Measurements from ENCODE around the gene RCC1.
A peak's percentile ranks its signal among the peaks of the same experiment; 100 is the strongest.
"Not testable (repeated sequence)": the region's sequence is repeated elsewhere in the genome, so short reads cannot be mapped to it uniquely, and the experiment has no call there.

Gene RCC1

DNA sequence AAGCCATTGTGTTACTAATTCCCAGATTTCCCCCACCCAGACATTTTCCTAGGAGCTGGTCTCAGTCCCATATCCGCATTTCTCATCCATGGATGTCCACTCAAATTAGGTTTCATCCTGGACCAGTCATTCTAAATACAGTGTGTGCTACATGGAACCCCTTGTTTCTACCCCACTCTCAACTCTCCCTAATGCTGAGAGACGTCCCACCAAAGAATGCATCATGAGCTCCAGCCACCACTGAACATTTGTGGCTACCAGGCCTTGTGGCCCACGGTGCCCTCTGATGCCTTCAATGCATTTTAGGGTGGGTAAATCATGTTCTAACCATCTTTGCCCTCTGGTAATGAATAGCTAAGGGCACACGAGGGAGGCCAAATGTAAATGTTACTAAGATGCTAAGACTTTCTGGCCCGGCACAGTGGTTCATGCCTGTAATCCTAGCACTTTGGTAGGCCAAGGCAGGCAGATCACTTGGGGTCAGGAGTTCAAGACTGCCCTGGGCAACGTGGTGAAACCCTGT lies 72.9 kb downstream of the RCC1 start:
- TF ChIP-seq, protein P1, sequence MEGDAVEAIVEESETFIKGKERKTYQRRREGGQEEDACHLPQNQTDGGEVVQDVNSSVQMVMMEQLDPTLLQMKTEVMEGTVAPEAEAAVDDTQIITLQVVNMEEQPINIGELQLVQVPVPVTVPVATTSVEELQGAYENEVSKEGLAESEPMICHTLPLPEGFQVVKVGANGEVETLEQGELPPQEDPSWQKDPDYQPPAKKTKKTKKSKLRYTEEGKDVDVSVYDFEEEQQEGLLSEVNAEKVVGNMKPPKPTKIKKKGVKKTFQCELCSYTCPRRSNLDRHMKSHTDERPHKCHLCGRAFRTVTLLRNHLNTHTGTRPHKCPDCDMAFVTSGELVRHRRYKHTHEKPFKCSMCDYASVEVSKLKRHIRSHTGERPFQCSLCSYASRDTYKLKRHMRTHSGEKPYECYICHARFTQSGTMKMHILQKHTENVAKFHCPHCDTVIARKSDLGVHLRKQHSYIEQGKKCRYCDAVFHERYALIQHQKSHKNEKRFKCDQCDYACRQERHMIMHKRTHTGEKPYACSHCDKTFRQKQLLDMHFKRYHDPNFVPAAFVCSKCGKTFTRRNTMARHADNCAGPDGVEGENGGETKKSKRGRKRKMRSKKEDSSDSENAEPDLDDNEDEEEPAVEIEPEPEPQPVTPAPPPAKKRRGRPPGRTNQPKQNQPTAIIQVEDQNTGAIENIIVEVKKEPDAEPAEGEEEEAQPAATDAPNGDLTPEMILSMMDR (conservative IDR thresholded peaks at IDR 0.05; ENCODE audit: control insufficient read depth, insufficient read depth, low read depth, low read length): no peak
- no peak for DNase-seq (ENCODE audit: low read depth)
- no peak overlapping the region for H3K4me3 ChIP-seq (ENCODE audit: control insufficient read depth, low read depth, low read length)

DNA sequence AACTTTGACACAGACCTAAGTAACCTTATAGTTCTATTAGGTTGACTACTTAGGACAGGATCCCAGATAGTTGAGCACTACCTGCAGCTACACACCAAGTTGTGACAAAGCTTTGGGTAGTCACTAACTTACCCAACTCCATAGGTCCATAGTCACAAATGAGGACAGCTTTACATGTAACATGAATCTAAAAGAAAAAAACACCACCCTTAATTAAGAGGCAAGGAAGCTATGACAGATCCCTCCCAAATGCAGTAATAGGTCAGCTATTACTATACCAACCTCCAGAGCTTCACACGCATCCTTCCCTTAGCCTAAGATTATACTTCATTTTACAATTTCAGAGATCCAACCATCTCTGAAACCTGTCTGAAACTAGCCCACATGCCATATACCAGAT lies 73.6 kb downstream of the RCC1 start:
- TF ChIP-seq, protein P1 (conservative IDR thresholded peaks at IDR 0.05; ENCODE audit: control insufficient read depth, insufficient read depth, low read depth, low read length): no peak
- peak overlapping the region; percentile 99 for H3K4me3 ChIP-seq (ENCODE audit: control insufficient read depth, low read depth, low read length)
- DNase-seq (ENCODE audit: low read depth): peak; percentile 19

DNA sequence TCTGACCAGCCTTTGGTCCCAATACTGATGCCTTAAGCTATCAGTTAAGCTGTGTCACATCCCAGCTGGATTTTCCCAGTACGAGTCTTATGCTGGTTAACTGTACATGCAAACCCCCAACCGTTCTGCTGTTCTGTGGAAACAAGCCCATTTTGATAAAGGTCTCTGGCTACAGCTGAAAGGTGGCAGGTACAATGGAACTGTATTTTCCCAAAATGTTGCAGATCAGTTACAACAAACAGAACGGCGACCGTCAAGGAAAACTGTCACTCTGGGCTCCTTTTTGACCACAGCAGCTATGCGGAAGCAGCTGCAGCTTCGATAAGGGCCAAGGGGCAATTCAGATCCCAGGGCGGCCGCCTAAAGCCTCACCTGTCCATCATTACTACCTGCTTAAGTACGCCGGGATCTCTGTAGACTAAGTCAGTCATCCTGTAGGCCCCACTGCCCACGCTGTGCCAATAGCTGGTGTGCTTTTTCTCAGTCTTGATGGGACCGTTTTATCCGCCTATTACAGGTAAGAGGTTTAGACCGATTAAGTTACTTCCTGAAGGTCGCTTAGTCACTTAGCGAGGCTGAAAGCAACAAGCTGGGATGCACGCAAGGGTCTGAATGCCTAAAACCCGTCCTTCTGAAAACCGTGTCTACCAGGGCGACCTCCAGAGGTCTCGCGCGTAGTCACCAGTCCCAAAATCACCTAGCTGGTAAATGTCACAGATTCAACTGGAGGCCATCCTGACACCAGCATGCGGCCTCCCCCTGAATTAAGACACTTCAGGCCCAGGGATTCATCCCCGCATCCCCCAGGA lies 75.1 kb downstream of the RCC1 start:
- peak overlapping the region; percentile 99 for H3K4me3 ChIP-seq (ENCODE audit: control insufficient read depth, low read depth, low read length)
- DNase-seq (ENCODE audit: low read depth): peak; percentile 41

DNA sequence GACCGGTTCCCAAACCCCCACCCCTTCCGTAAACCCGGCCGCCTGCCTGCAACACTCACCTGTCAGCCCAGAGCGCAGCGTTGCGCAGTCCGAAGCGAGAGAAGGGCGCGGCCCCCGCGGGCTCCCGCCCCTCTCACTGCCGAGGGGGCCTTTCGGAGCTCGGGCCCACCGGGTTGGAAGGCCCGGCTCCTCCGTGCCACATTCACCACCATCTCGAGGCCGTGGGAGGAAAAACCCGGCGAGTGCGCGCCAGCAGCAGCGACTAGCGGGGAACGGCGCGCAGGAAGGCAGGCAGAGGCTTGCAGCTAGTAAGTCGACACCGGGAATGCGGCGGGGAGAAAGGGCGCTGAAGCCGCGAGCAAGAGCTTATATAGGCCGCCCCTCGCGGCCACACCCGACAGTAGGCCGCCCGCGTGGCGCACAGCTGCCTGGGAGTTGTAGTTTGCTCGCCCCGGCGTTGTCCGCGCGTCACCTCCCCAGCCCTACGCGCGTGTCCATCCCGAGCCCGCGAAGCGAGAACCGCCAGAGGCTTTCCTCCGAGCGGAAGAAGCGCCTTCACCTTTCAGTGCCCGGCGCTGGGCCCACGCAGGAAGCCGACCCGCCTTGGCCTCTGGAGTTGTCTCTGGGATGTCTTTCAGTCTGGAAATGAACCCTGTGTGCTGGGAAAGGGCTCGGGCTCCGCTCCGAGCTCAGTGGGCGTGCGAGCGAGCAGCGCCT lies 75.8 kb downstream of the RCC1 start:
- peak overlapping the region; percentile 99 for H3K4me3 ChIP-seq (ENCODE audit: control insufficient read depth, low read depth, low read length)
- DNase-seq (ENCODE audit: low read depth): peak; percentile 93
- TF ChIP-seq, protein P1 (conservative IDR thresholded peaks at IDR 0.05; ENCODE audit: control insufficient read depth, insufficient read depth, low read depth, low read length): no peak

More for the DNA sequence above, 75.1 kb downstream of the RCC1 start:
- TF ChIP-seq, protein P1 (conservative IDR thresholded peaks at IDR 0.05; ENCODE audit: control insufficient read depth, insufficient read depth, low read depth, low read length): no peak

DNA sequence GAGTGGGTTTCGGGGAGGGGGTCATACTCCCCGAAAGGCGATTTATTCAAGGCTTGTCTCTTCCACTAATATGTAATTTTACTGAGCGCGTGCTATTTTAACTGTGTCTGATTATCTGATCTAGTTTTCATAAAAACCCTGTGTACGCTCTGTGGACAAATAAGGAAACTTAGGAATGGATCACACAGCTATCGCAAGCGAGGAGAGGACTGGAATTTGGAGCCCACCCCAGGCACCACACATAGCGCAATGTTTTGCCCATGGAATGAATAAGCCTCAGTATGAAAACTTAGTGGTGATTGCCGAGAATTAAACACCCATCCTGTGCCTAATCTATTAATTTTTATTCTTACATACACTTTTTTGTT lies 76.4 kb downstream of the RCC1 start:
- peak overlapping the region; percentile 99 for H3K4me3 ChIP-seq (ENCODE audit: control insufficient read depth, low read depth, low read length)
- TF ChIP-seq, protein P1 (conservative IDR thresholded peaks at IDR 0.05; ENCODE audit: control insufficient read depth, insufficient read depth, low read depth, low read length): no peak
- peak; percentile 46 for DNase-seq (ENCODE audit: low read depth)

DNA sequence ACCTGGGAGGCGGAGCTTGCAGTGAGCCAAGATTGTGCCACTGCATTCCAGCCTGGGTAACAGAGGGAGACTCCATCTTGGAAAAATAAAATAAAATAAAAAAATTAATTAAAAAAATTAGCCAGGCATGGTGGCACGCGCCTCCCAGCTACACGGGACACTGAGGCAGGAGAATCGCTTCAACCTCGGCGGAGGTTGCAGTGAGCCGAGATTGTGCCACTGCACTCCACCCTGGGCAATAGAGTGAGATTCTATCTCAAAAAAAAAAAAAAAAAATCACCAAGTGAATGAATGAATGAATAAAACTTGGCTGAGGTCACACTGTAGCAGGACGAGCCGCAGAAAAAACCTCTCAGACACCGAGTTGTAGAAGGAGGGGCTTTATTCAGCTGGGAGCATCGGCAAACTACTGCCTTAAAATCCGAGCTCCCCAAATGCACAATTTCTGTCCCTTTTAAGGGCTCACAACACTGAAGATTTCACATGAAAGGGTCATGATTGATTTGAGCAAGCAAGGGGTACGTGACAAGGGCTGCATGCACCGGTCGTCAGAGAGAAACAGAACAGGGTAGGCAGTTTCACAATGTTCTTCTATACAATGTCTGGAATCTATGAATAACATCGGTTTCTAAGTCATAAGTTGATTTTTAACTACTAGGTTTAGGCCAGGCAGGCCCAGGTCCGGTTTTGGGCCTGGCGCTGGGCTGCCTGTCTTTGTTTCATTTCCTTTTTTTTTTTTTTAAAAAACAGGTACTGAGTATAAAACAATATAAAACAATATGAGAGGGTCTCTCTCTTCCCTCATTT lies 80.9 kb downstream of the RCC1 start:
- H3K4me3 ChIP-seq (ENCODE audit: control insufficient read depth, low read depth, low read length); DNase-seq (ENCODE audit: low read depth): not testable (repeated sequence)

Data from fibroblast of mammary gland (primary cell).